ENCODE data around the gene TLCD4. TPM values are rescaled to one million over a fixed set of nuclear protein-coding genes. Genes with fewer than 3 reads are reported as not detected.

Gene TLCD4
- total and polyA plus RNA-seq, 2 of the 13 experiments (the other 11 are each of a cell fraction or from before 2014, with no cell fraction given) = 4.7 to 14.5 TPM

DNA sequence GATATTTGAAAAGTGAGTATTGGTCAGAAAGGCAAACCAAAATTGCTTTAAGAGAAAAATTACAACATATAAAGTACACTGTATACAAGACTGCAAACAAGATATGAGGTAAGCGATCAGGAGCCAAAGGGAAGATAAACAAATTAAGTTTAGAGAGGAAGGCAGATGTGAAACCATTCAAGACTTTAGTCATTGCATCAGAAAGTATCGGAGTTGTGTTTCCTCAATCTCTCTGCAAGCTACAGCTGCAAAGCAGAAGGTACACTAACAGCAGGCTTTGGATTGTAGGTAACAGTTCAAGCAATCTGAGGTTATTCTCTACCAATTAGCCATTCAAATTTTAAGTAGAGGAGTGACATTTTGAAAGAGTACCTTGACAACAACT is 21.3 kb upstream of the TLCD4 start (continued):
- TF ChIP-seq ZNF572 (CRISPR knock-in tag; IDR thresholded peaks at IDR 0.05) (no peak), GATAD2A (CRISPR knock-in tag; IDR thresholded peaks at IDR 0.05) (peak; percentile 57), ZNF703 (CRISPR knock-in tag; IDR thresholded peaks at IDR 0.05; ENCODE audit: borderline replicate concordance) (no peak), SP4 (CRISPR knock-in tag; IDR thresholded peaks at IDR 0.05) (no peak), BCL6 (CRISPR knock-in tag; IDR thresholded peaks at IDR 0.05) (0 out of 2 replicates have a peak, but pooled peaks have one; percentile 13), SMYD3 (CRISPR knock-in tag; IDR thresholded peaks at IDR 0.05) (no peak), PPARG (CRISPR knock-in tag; conservative IDR thresholded peaks at IDR 0.05) (no peak), ZNF350 (CRISPR knock-in tag; IDR thresholded peaks at IDR 0.05; ENCODE audit: borderline replicate concordance, low read depth) (no peak), SMARCC2 (IDR thresholded peaks at IDR 0.05) (no peak), ZNF224 (CRISPR knock-in tag; IDR thresholded peaks at IDR 0.05) (no peak), FOXA3 (CRISPR knock-in tag; IDR thresholded peaks at IDR 0.05) (peak; percentile 43; the same call in 1 of the 2 replicates), SALL2 (CRISPR knock-in tag; IDR thresholded peaks at IDR 0.05) (no peak), ELF4 (CRISPR knock-in tag; IDR thresholded peaks at IDR 0.05; ENCODE audit: borderline replicate concordance) (no peak), SMAD3 (CRISPR knock-in tag; IDR thresholded peaks at IDR 0.05) (0 out of 2 replicates have a peak, but pooled peaks have one; percentile 12), CEBPG (CRISPR knock-in tag; IDR thresholded peaks at IDR 0.05) (peak; percentile 72; the same call in 1 of the 2 replicates), KLF6 (CRISPR knock-in tag; IDR thresholded peaks at IDR 0.05) (0 out of 2 replicates have a peak, but pooled peaks have one; percentile 33), NR2C2 (CRISPR knock-in tag; IDR thresholded peaks at IDR 0.05; ENCODE audit: borderline replicate concordance) (no peak), ZNF563 (CRISPR knock-in tag; IDR thresholded peaks at IDR 0.05) (no peak), KLF16 (CRISPR knock-in tag; IDR thresholded peaks at IDR 0.05) (0 out of 4 replicates have a peak, but pooled peaks of 1 of the 2 experiments have one; percentile 21)
- TF ChIP-seq, protein P1, sequence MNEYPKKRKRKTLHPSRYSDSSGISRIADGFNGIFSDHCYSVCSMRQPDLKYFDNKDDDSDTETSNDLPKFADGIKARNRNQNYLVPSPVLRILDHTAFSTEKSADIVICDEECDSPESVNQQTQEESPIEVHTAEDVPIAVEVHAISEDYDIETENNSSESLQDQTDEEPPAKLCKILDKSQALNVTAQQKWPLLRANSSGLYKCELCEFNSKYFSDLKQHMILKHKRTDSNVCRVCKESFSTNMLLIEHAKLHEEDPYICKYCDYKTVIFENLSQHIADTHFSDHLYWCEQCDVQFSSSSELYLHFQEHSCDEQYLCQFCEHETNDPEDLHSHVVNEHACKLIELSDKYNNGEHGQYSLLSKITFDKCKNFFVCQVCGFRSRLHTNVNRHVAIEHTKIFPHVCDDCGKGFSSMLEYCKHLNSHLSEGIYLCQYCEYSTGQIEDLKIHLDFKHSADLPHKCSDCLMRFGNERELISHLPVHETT (CRISPR knock-in tag; conservative IDR thresholded peaks at IDR 0.05) = no peak
- TF ChIP-seq, protein P2, sequence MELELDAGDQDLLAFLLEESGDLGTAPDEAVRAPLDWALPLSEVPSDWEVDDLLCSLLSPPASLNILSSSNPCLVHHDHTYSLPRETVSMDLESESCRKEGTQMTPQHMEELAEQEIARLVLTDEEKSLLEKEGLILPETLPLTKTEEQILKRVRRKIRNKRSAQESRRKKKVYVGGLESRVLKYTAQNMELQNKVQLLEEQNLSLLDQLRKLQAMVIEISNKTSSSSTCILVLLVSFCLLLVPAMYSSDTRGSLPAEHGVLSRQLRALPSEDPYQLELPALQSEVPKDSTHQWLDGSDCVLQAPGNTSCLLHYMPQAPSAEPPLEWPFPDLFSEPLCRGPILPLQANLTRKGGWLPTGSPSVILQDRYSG (CRISPR knock-in tag; IDR thresholded peaks at IDR 0.05) = no peak
- TF ChIP-seq, protein P3, sequence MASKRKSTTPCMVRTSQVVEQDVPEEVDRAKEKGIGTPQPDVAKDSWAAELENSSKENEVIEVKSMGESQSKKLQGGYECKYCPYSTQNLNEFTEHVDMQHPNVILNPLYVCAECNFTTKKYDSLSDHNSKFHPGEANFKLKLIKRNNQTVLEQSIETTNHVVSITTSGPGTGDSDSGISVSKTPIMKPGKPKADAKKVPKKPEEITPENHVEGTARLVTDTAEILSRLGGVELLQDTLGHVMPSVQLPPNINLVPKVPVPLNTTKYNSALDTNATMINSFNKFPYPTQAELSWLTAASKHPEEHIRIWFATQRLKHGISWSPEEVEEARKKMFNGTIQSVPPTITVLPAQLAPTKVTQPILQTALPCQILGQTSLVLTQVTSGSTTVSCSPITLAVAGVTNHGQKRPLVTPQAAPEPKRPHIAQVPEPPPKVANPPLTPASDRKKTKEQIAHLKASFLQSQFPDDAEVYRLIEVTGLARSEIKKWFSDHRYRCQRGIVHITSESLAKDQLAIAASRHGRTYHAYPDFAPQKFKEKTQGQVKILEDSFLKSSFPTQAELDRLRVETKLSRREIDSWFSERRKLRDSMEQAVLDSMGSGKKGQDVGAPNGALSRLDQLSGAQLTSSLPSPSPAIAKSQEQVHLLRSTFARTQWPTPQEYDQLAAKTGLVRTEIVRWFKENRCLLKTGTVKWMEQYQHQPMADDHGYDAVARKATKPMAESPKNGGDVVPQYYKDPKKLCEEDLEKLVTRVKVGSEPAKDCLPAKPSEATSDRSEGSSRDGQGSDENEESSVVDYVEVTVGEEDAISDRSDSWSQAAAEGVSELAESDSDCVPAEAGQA (IDR thresholded peaks at IDR 0.05; ENCODE audit: low read depth) = no peak
- TF ChIP-seq, protein P3 (CRISPR knock-in tag; IDR thresholded peaks at IDR 0.05; ENCODE audit: borderline replicate concordance) = no peak
- TF ChIP-seq, protein P4, sequence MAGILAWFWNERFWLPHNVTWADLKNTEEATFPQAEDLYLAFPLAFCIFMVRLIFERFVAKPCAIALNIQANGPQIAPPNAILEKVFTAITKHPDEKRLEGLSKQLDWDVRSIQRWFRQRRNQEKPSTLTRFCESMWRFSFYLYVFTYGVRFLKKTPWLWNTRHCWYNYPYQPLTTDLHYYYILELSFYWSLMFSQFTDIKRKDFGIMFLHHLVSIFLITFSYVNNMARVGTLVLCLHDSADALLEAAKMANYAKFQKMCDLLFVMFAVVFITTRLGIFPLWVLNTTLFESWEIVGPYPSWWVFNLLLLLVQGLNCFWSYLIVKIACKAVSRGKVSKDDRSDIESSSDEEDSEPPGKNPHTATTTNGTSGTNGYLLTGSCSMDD (CRISPR knock-in tag; IDR thresholded peaks at IDR 0.05) = no peak
